ENCODE data around the gene ADAM22. TPM values are rescaled to one million over a fixed set of nuclear protein-coding genes. Genes with fewer than 3 reads are reported as not detected.

The ADAM22 gene
- total RNA-seq, 2 experiments from 2014 or later = 1.8 to 2.2 TPM

- Mint-ChIP-seq H3K36me3 (peaks cover 35% of the 10 kb centered on the region), H3K9me3 (no peaks in the 10 kb centered on the region), H3K4me3 (no peak overlapping the region), H3K4me1 (ENCODE audit: low read depth) (peaks cover 13% of the 10 kb centered on the region), H3K27me3 (no peaks in the 10 kb centered on the region), H3K27ac (no peak overlapping the region)
- ChIA-PET POLR2A (no interaction called here), CTCF (no interaction called here)
- DNase-seq = no peak
- intact Hi-C loops (cut with micrococcal nuclease) = no loop called here
Measured at GRCh38 chr7:88200789-88201188, 266.7 kb downstream of the ADAM22 start.

- CTCF ChIA-PET = no interaction called here
- intact Hi-C loops (cut with micrococcal nuclease) = no loop called here
- POLR2A ChIA-PET = no interaction called here
Measured at GRCh38 chr7:88201305-88201704, 267.3 kb downstream of the ADAM22 start.

GRCh38 chr7:88202278-88202677 lies 268.2 kb downstream of the ADAM22 start:
- intact Hi-C loops (cut with micrococcal nuclease) = no loop called here
- Mint-ChIP-seq H3K4me1 (ENCODE audit: low read depth) (peaks cover 13% of the 10 kb centered on the region), H3K27ac (no peak overlapping the region), H3K4me3 (no peak overlapping the region), H3K27me3 (no peaks in the 10 kb centered on the region), H3K36me3 (peaks cover 42% of the 10 kb centered on the region), H3K9me3 (no peaks in the 10 kb centered on the region)
- ChIA-PET POLR2A (no interaction called here), CTCF (no interaction called here)
- no peak for DNase-seq

More at GRCh38 chr7:88201305-88201704, 267.3 kb downstream of the ADAM22 start:
- Mint-ChIP-seq H3K27me3 (no peaks in the 10 kb centered on the region), H3K27ac (no peak overlapping the region), H3K4me1 (ENCODE audit: low read depth) (peaks cover 13% of the 10 kb centered on the region), H3K9me3 (no peaks in the 10 kb centered on the region), H3K4me3 (no peak overlapping the region), H3K36me3 (peaks cover 40% of the 10 kb centered on the region)
- no peak for DNase-seq

GRCh38 chr7:88202799-88203198 lies 268.7 kb downstream of the ADAM22 start:
- Mint-ChIP-seq H3K27ac (no peak overlapping the region), H3K4me1 (ENCODE audit: low read depth) (peaks cover 13% of the 10 kb centered on the region), H3K4me3 (no peak overlapping the region), H3K27me3 (no peaks in the 10 kb centered on the region), H3K9me3 (no peaks in the 10 kb centered on the region), H3K36me3 (peaks cover 44% of the 10 kb centered on the region)
- DNase-seq = no peak
- intact Hi-C loops (cut with micrococcal nuclease) = no loop called here
- ChIA-PET POLR2A (no interaction called here), CTCF (no interaction called here)

- intact Hi-C loops (cut with micrococcal nuclease) = no loop called here
- peaks cover 46% of the 10 kb centered on the region for H3K36me3 Mint-ChIP-seq
- ChIA-PET POLR2A (no interaction called here), CTCF (interaction anchor here (1.0 kb wide), 1 partner anchor 14 kb away, joined by 3 read pairs; no protein-coding TSS in a partner anchor)
- no peak overlapping the region for H3K27ac Mint-ChIP-seq
- H3K4me3 Mint-ChIP-seq = no peak overlapping the region
- no peaks in the 10 kb centered on the region for H3K9me3 Mint-ChIP-seq
- peaks cover 13% of the 10 kb centered on the region for H3K4me1 Mint-ChIP-seq (ENCODE audit: low read depth)
- DNase-seq = no peak
- H3K27me3 Mint-ChIP-seq = no peaks in the 10 kb centered on the region
Measured at GRCh38 chr7:88203401-88203800, 269.4 kb downstream of the ADAM22 start.

GRCh38 chr7:88204525-88205110 lies 270.6 kb downstream of the ADAM22 start:
- no peak overlapping the region for H3K4me3 Mint-ChIP-seq
- CTCF ChIA-PET = no interaction called here
- intact Hi-C loops (cut with micrococcal nuclease) = no loop called here
- DNase-seq = no peak
- no peaks in the 10 kb centered on the region for H3K27me3 Mint-ChIP-seq
- peaks cover 13% of the 10 kb centered on the region for H3K4me1 Mint-ChIP-seq (ENCODE audit: low read depth)
- H3K9me3 Mint-ChIP-seq = no peaks in the 10 kb centered on the region
- POLR2A ChIA-PET = interaction anchor here (1.5 kb wide), 1 partner anchor 10 kb away, joined by 6 read pairs; no protein-coding TSS in a partner anchor
- no peak overlapping the region for H3K27ac Mint-ChIP-seq
- H3K36me3 Mint-ChIP-seq = peaks cover 51% of the 10 kb centered on the region

- POLR2A ChIA-PET = interaction anchor here (1.5 kb wide), 1 partner anchor 9 kb away, joined by 6 read pairs; no protein-coding TSS in a partner anchor
Measured at GRCh38 chr7:88205179-88205578, 271.1 kb downstream of the ADAM22 start.

GRCh38 chr7:88206254-88206653 lies 272.2 kb downstream of the ADAM22 start:
- ChIA-PET CTCF (interaction anchor here (0.5 to 1.4 kb wide), 2 partner anchors 14 to 1964 kb away, joined by 3 read pairs; partner anchors contain the start of gene SRI), POLR2A (no interaction called here)
- Mint-ChIP-seq H3K36me3 (peaks cover 56% of the 10 kb centered on the region), H3K4me3 (no peak overlapping the region), H3K4me1 (ENCODE audit: low read depth) (peaks cover 13% of the 10 kb centered on the region), H3K9me3 (no peaks in the 10 kb centered on the region), H3K27ac (no peak overlapping the region), H3K27me3 (no peaks in the 10 kb centered on the region)
- intact Hi-C loops (cut with micrococcal nuclease) = no loop called here
- DNase-seq = no peak

More at GRCh38 chr7:88205179-88205578, 271.1 kb downstream of the ADAM22 start:
- Mint-ChIP-seq H3K27ac (peak overlapping the region; percentile 33), H3K4me3 (no peak overlapping the region), H3K4me1 (ENCODE audit: low read depth) (peaks cover 13% of the 10 kb centered on the region), H3K27me3 (no peaks in the 10 kb centered on the region), H3K9me3 (no peaks in the 10 kb centered on the region), H3K36me3 (peaks cover 57% of the 10 kb centered on the region)
- DNase-seq = no peak
- intact Hi-C loops (cut with micrococcal nuclease) = no loop called here
- CTCF ChIA-PET = no interaction called here

- no peak for DNase-seq
- CTCF ChIA-PET = no interaction called here
- Mint-ChIP-seq H3K27me3 (no peaks in the 10 kb centered on the region), H3K4me1 (ENCODE audit: low read depth) (peaks cover 3% of the 10 kb centered on the region), H3K27ac (no peak overlapping the region), H3K9me3 (no peaks in the 10 kb centered on the region), H3K36me3 (peaks cover 58% of the 10 kb centered on the region), H3K4me3 (no peak overlapping the region)
- intact Hi-C loops (cut with micrococcal nuclease) = no loop called here
- POLR2A ChIA-PET = no interaction called here
Measured at GRCh38 chr7:88208521-88208920, 274.5 kb downstream of the ADAM22 start.

GRCh38 chr7:88212918-88213317 lies 278.9 kb downstream of the ADAM22 start:
- H3K4me1 Mint-ChIP-seq (ENCODE audit: low read depth) = peaks cover 19% of the 10 kb centered on the region
- no peaks in the 10 kb centered on the region for H3K9me3 Mint-ChIP-seq
- peaks cover 50% of the 10 kb centered on the region for H3K36me3 Mint-ChIP-seq
- intact Hi-C loops (cut with micrococcal nuclease) = loop anchor here (10.0 kb wide), 1 partner anchor 868 kb away; the partner anchor contains the start of gene CROT
- H3K27me3 Mint-ChIP-seq = no peaks in the 10 kb centered on the region
- DNase-seq = no peak
- POLR2A ChIA-PET = interaction anchor here (1.1 kb wide), 1 partner anchor 336 kb away, joined by 5 read pairs; the partner anchor contains the start of genes DBF4 and SLC25A40
- H3K27ac Mint-ChIP-seq = no peak overlapping the region
- CTCF ChIA-PET = interaction anchor here (1.2 kb wide), 1 partner anchor 43 kb away, joined by 3 read pairs; no protein-coding TSS in a partner anchor
- no peak overlapping the region for H3K4me3 Mint-ChIP-seq

GRCh38 chr7:88214456-88214855 lies 280.4 kb downstream of the ADAM22 start:
- Mint-ChIP-seq H3K9me3 (no peaks in the 10 kb centered on the region), H3K4me3 (no peak overlapping the region), H3K4me1 (ENCODE audit: low read depth) (peaks cover 22% of the 10 kb centered on the region), H3K36me3 (peaks cover 48% of the 10 kb centered on the region), H3K27me3 (no peaks in the 10 kb centered on the region), H3K27ac (no peak overlapping the region)
- no peak for DNase-seq
- CTCF ChIA-PET = no interaction called here
- intact Hi-C loops (cut with micrococcal nuclease) = loop anchor here (10.0 kb wide), 1 partner anchor 870 kb away; the partner anchor contains the start of gene CROT
- POLR2A ChIA-PET = interaction anchor here (1.5 kb wide), 1 partner anchor 9 kb away, joined by 6 read pairs; no protein-coding TSS in a partner anchor

GRCh38 chr7:88215295-88215694 lies 281.2 kb downstream of the ADAM22 start:
- no peak overlapping the region for H3K4me3 Mint-ChIP-seq
- H3K27ac Mint-ChIP-seq = no peak overlapping the region
- H3K9me3 Mint-ChIP-seq = no peaks in the 10 kb centered on the region
- peaks cover 41% of the 10 kb centered on the region for H3K36me3 Mint-ChIP-seq
- no peak for DNase-seq
- ChIA-PET CTCF (no interaction called here), POLR2A (no interaction called here)
- intact Hi-C loops (cut with micrococcal nuclease) = loop anchor here (5.0 to 10.0 kb wide), 2 partner anchors 870 to 998 kb away; partner anchors contain the start of genes CROT and TMEM243
- no peaks in the 10 kb centered on the region for H3K27me3 Mint-ChIP-seq
- peaks cover 22% of the 10 kb centered on the region for H3K4me1 Mint-ChIP-seq (ENCODE audit: low read depth)

GRCh38 chr7:88216276-88216675 lies 282.2 kb downstream of the ADAM22 start:
- CTCF ChIA-PET = no interaction called here
- Mint-ChIP-seq H3K27me3 (no peaks in the 10 kb centered on the region), H3K27ac (no peak overlapping the region), H3K4me3 (no peak overlapping the region), H3K36me3 (peaks cover 38% of the 10 kb centered on the region), H3K4me1 (ENCODE audit: low read depth) (peaks cover 27% of the 10 kb centered on the region), H3K9me3 (no peaks in the 10 kb centered on the region)
- POLR2A ChIA-PET = no interaction called here
- no peak for DNase-seq
- intact Hi-C loops (cut with micrococcal nuclease) = loop anchor here (5.0 to 10.0 kb wide), 2 partner anchors 871 to 999 kb away; partner anchors contain the start of genes CROT and TMEM243

Measured in activated CD4-positive, alpha-beta memory T cell treated with anti-CD3 and anti-CD28 coated beads for 36 hours (primary cell).